Measurements from ENCODE around the gene DCAF17. TPM values are rescaled to one million over a fixed set of nuclear protein-coding genes. Genes with fewer than 3 reads are reported as not detected.
A peak's percentile ranks its signal among the peaks of the same experiment; 100 is the strongest.

DCAF17 gene
- total and polyA plus RNA-seq, 7 donors: 3.1 to 10.8 (median 7.5) TPM

GRCh38 chr2:171431677-171432167, 2.3 kb upstream of the DCAF17 start:
- Histone ChIP-seq H3K4me3 (no peak overlapping the region), H3K36me3 (ENCODE audit: insufficient read depth in 1 of 2, low read depth in 1 of 2) (peaks cover 0 to 11% of the 10 kb centered on the region in 2 donors), H3K27me3 (ENCODE audit: insufficient read depth in 3 of 3, low read length in 2 of 3) (no peaks in the 10 kb centered on the region), H3K4me1 (peaks cover 13% of the 10 kb centered on the region), H3K27ac (no peak overlapping the region), H3K9me3 (no peaks in the 10 kb centered on the region)
- DNase-seq (no peak), ATAC-seq (no peak)
- 96 to 98% (median 96%) methylated on average over 9 of the region's 9 CpGs for WGBS, 3 donors
- no peak for TF ChIP-seq CTCF (IDR thresholded peaks at IDR 0.05)
- intact Hi-C loops (cut with DNase I): loop anchor here (5.0 kb wide), 2 partner anchors 269 to 459 kb away; partner anchors contain the start of gene TLK1 (in 2 of the 2)

- TF ChIP-seq CTCF (IDR thresholded peaks at IDR 0.05): no peak
- H3K27ac ChIP-seq: no peak overlapping the region
- DNase-seq (no peak), ATAC-seq (no peak)
- peaks cover 0 to 18% of the 10 kb centered on the region in 2 donors for H3K36me3 ChIP-seq (ENCODE audit: insufficient read depth in 1 of 2, low read depth in 1 of 2)
- WGBS, 3 donors: 55 to 57% (median 56%) methylated on average over 4 of the region's 4 CpGs
- no peaks in the 10 kb centered on the region for H3K9me3 ChIP-seq
- H3K27me3 ChIP-seq (ENCODE audit: insufficient read depth in 3 of 3, low read length in 2 of 3): no peaks in the 10 kb centered on the region
- intact Hi-C loops (cut with DNase I): loop anchor here (5.0 kb wide), 2 partner anchors 270 to 460 kb away; partner anchors contain the start of gene TLK1 (in 2 of the 2)
- H3K4me1 ChIP-seq: peaks cover 13% of the 10 kb centered on the region
- no peak overlapping the region for H3K4me3 ChIP-seq
Measured at GRCh38 chr2:171432206-171432968, 1.6 kb upstream of the DCAF17 start.

- ATAC-seq: peak in 1 of 4 donors; percentile 31
- H3K4me1 ChIP-seq: peaks cover 13% of the 10 kb centered on the region
- H3K36me3 ChIP-seq (ENCODE audit: insufficient read depth in 1 of 2, low read depth in 1 of 2): peaks cover 0 to 26% of the 10 kb centered on the region in 2 donors
- H3K9me3 ChIP-seq: no peaks in the 10 kb centered on the region
- H3K27ac ChIP-seq: peak overlapping the region; percentile 98
- DNase-seq: peak in 1 of 2 donors; percentile 20
- H3K27me3 ChIP-seq (ENCODE audit: insufficient read depth in 3 of 3, low read length in 2 of 3): no peaks in the 10 kb centered on the region
- intact Hi-C loops (cut with DNase I): loop anchor here (5.0 kb wide), 2 partner anchors 271 to 461 kb away; partner anchors contain the start of gene TLK1 (in 2 of the 2)
- no peak for TF ChIP-seq CTCF (IDR thresholded peaks at IDR 0.05)
- WGBS, 3 donors: 29 to 31% (median 29%) methylated on average over 20 of the region's 20 CpGs
- H3K4me3 ChIP-seq: peak overlapping the region; percentile 87
Measured at GRCh38 chr2:171432969-171433762, 860 bp upstream of the DCAF17 start.

DNA sequence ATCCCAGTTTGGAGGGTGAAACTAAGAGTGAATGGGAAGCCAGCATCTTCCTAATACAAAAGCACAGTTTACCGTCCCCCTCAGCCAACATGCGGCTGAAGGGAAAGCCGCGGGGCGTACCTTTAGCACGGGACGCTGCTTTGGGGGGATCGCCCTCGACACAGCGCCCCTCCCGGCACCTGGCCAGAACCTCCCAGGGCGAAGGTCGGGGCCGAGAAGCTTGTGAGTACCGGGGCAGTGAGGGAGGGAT, 338 bp upstream of the DCAF17 start, which contains the start of gene METTL8:
Gene METTL8 (minus strand): TSS at position 228 of the 250 bp plus-strand sequence. CDS start 41,805 bp downstream, outside the sequence.
- peak; percentile 22 for TF ChIP-seq CTCF (IDR thresholded peaks at IDR 0.05)
- DNase-seq (no peak), ATAC-seq (no peak)
- peaks cover 0 to 31% of the 10 kb centered on the region in 2 donors for H3K36me3 ChIP-seq (ENCODE audit: insufficient read depth in 1 of 2, low read depth in 1 of 2)
- H3K4me1 ChIP-seq: peaks cover 13% of the 10 kb centered on the region
- intact Hi-C loops (cut with DNase I): loop anchor here (5.0 kb wide), 2 partner anchors 271 to 461 kb away; partner anchors contain the start of gene TLK1 (in 2 of the 2)
- peak within 1 kb of the TSS; percentile 87 for H3K4me3 ChIP-seq
- peak within 1 kb of the TSS; percentile 98 for H3K27ac ChIP-seq
- no peaks in the 10 kb centered on the region for H3K27me3 ChIP-seq (ENCODE audit: insufficient read depth in 3 of 3, low read length in 2 of 3)
- WGBS, 3 donors: 0 to 1% (median 0%) methylated on average over 15 of the region's 15 CpGs
- H3K9me3 ChIP-seq: no peaks in the 10 kb centered on the region
